HG03097 (cell line): ENCODE data around the gene ATG16L1.

ENCODE experiments used
- ATAC-seq: cut with Tn5 transposase; IDR thresholded peaks from one replicate; pipeline ENCODE4 v1.9.1; 2021; ENCODE audit not compliant: unreplicated experiment, low FRiP score

ATG16L1 gene

GRCh38 chr2:233226511-233227031 is 24.9 kb upstream of the ATG16L1 start:
- ATAC-seq: no peak

GRCh38 chr2:233227346-233227978 is 24.0 kb upstream of the ATG16L1 start:
- ATAC-seq: no peak

- ATAC-seq: no peak
Measured at GRCh38 chr2:233228376-233228775, 23.1 kb upstream of the ATG16L1 start.

- no peak for ATAC-seq
Measured at GRCh38 chr2:233233618-233234230, 17.7 kb upstream of the ATG16L1 start.

- no peak for ATAC-seq
Measured at GRCh38 chr2:233234264-233234663, 17.2 kb upstream of the ATG16L1 start.

- no peak for ATAC-seq
Measured at GRCh38 chr2:233234996-233235395, 16.5 kb upstream of the ATG16L1 start.

- ATAC-seq: no peak
Measured at GRCh38 chr2:233235977-233236376, 15.5 kb upstream of the ATG16L1 start.

- ATAC-seq: no peak
Measured at GRCh38 chr2:233236820-233237589, 14.5 kb upstream of the ATG16L1 start.

GRCh38 chr2:233240897-233241296 is 10.6 kb upstream of the ATG16L1 start:
- ATAC-seq: no peak

GRCh38 chr2:233241803-233242202 is 9.7 kb upstream of the ATG16L1 start:
- ATAC-seq: no peak

GRCh38 chr2:233242231-233242927 is 9.1 kb upstream of the ATG16L1 start:
- ATAC-seq: no peak

GRCh38 chr2:233243348-233243747 is 8.1 kb upstream of the ATG16L1 start:
- no peak for ATAC-seq

- no peak for ATAC-seq
Measured at GRCh38 chr2:233244818-233245217, 6.7 kb upstream of the ATG16L1 start.

- no peak for ATAC-seq
Measured at GRCh38 chr2:233245406-233245805, 6.1 kb upstream of the ATG16L1 start.

- ATAC-seq: no peak
Measured at GRCh38 chr2:233247116-233247515, 4.4 kb upstream of the ATG16L1 start.

GRCh38 chr2:233247744-233248143 is 3.7 kb upstream of the ATG16L1 start:
- ATAC-seq: no peak

- ATAC-seq: no peak
Measured at GRCh38 chr2:233248999-233249398, 2.5 kb upstream of the ATG16L1 start.

GRCh38 chr2:233250568-233250967 is 905 bp upstream of the ATG16L1 start:
- ATAC-seq: no peak

GRCh38 chr2:233250985-233251305 is 528 bp upstream of the ATG16L1 start:
- ATAC-seq: peak; percentile 15

GRCh38 chr2:233252227-233252626 is 754 bp downstream of the ATG16L1 start:
- ATAC-seq: no peak

GRCh38 chr2:233255151-233255550 is 3.7 kb downstream of the ATG16L1 start:
- ATAC-seq: no peak
